DND-41 (cell line): ENCODE results near the gene NELFB.

Source experiments
- ATAC-seq: fragments of 200-7000 bp; cut with Tn5 transposase; 3 replicates; pipeline ENCODE4 v1.9.1; 2021; ENCODE audit warnings: low read depth; ENCODE audit not compliant: insufficient read depth
- DNase-seq: peaks from one replicate; pipeline ENCODE4 v3.0.0-alpha.2; 2020
- H2AFZ ChIP-seq: 2 replicates; pipeline ENCODE4 v1.6.0; 2012; ENCODE audit warnings: low read depth, low read length
- H3K27ac ChIP-seq: 2 replicates; pipeline ENCODE4 v1.5.1; 2012; ENCODE audit warnings: low read length, inconsistent platforms
- H3K27me3 ChIP-seq: fragments of 200-600 bp; sonication (generic); 2 replicates; pipeline ENCODE4 v1.6.0; 2012; ENCODE audit warnings: low read length, mild to moderate bottlenecking, inconsistent platforms; ENCODE audit not compliant: insufficient read depth, poor library complexity
- H3K36me3 ChIP-seq: 2 replicates; pipeline ENCODE4 v1.5.1; 2012; ENCODE audit warnings: low read length, inconsistent platforms; ENCODE audit not compliant: insufficient read depth
- H3K4me1 ChIP-seq: 2 replicates; pipeline ENCODE4 v1.5.1; 2012; ENCODE audit warnings: mild to moderate bottlenecking, low read length; ENCODE audit not compliant: insufficient read depth
- H3K4me2 ChIP-seq: 2 replicates; pipeline ENCODE4 v1.6.0; 2012; ENCODE audit warnings: mild to moderate bottlenecking, moderate library complexity, low read length, inconsistent platforms; ENCODE audit not compliant: insufficient read depth
- H3K4me3 ChIP-seq, 2 experiments: fragments of 200-600 bp in 1 of 2; shearing (Covaris generic) in 1 of 2; 2 replicates each; pipeline ENCODE4 v1.5.1; 2012 to 2016; ENCODE audit warnings: inconsistent platforms in 2 of 2, low read length in 2 of 2, mild to moderate bottlenecking in 2 of 2, low read depth in 1 of 2, moderate library complexity in 1 of 2
- H3K79me2 ChIP-seq: 2 replicates; pipeline ENCODE4 v1.6.0; 2012; ENCODE audit warnings: low read length, inconsistent platforms; ENCODE audit not compliant: insufficient read depth
- H3K9ac ChIP-seq: 2 replicates; pipeline ENCODE4 v1.6.0; 2012; ENCODE audit warnings: low read depth, mild to moderate bottlenecking, inconsistent platforms, low read length, moderate library complexity
- H3K9me3 ChIP-seq: 2 replicates; pipeline ENCODE4 v1.5.1; 2012; ENCODE audit warnings: low read length, moderate library complexity, mild to moderate bottlenecking, inconsistent platforms; ENCODE audit not compliant: insufficient read depth, severe bottlenecking
- H4K20me1 ChIP-seq: 2 replicates; pipeline ENCODE4 v1.6.0; 2012; ENCODE audit warnings: low read length; ENCODE audit not compliant: insufficient read depth
- CTCF ChIP-seq: IDR thresholded peaks from 2 replicates; pipeline ENCODE4 v1.5.1; 2012; ENCODE audit warnings: borderline replicate concordance, low read length, moderate library complexity, mild to moderate bottlenecking; ENCODE audit not compliant: poor library complexity, severe bottlenecking; ENCODE audit errors: extremely low read depth
- EZH2 ChIP-seq: IDR thresholded peaks from 3 replicates; pipeline ENCODE4 v1.6.1; 2012; ENCODE audit warnings: borderline replicate concordance, low read depth, mild to moderate bottlenecking, moderate library complexity, low read length, inconsistent platforms; ENCODE audit not compliant: severe bottlenecking

Gene NELFB

GRCh38 chr9:137273095-137273490 lies 18.0 kb downstream of the NELFB start:
- TF ChIP-seq CTCF (no peak), EZH2 (no peak)
- H3K4me1 ChIP-seq: no peaks in the 10 kb centered on the region
- peaks cover 37% of the 10 kb centered on the region for H3K36me3 ChIP-seq
- H3K4me2 ChIP-seq: no peak overlapping the region
- H4K20me1 ChIP-seq: peaks cover 41% of the 10 kb centered on the region
- no peaks in the 10 kb centered on the region for H3K27me3 ChIP-seq
- no peaks in the 10 kb centered on the region for H3K9me3 ChIP-seq
- no peak overlapping the region for H3K4me3 ChIP-seq
- no peak for DNase-seq
- no peak overlapping the region for H3K9ac ChIP-seq
- no peak for ATAC-seq
- 0 out of 2 replicates have a peak, but pooled peaks cover 2% of the 10 kb centered on the region for H3K79me2 ChIP-seq
- H3K27ac ChIP-seq: no peak overlapping the region
- no peak overlapping the region for H2AFZ ChIP-seq

- H3K27me3 ChIP-seq: no peaks in the 10 kb centered on the region
- H3K27ac ChIP-seq: no peak overlapping the region
- 0 out of 2 replicates have a peak, but pooled peaks cover 2% of the 10 kb centered on the region for H3K79me2 ChIP-seq
- H3K4me2 ChIP-seq: no peak overlapping the region
- no peak overlapping the region for H3K4me3 ChIP-seq
- peaks cover 37% of the 10 kb centered on the region for H4K20me1 ChIP-seq
- DNase-seq (no peak), ATAC-seq (no peak)
- H3K36me3 ChIP-seq: peaks cover 32% of the 10 kb centered on the region
- no peak for TF ChIP-seq CTCF
- TF ChIP-seq EZH2: no peak
- no peaks in the 10 kb centered on the region for H3K4me1 ChIP-seq
- H2AFZ ChIP-seq: no peak overlapping the region
- no peak overlapping the region for H3K9ac ChIP-seq
- H3K9me3 ChIP-seq: no peaks in the 10 kb centered on the region
Measured at GRCh38 chr9:137273611-137274320, 18.6 kb downstream of the NELFB start.

GRCh38 chr9:137275203-137275587 lies 20.1 kb downstream of the NELFB start:
- no peaks in the 10 kb centered on the region for H3K9me3 ChIP-seq
- peaks cover 35% of the 10 kb centered on the region for H4K20me1 ChIP-seq
- ATAC-seq (no peak), DNase-seq (no peak)
- no peak overlapping the region for H3K9ac ChIP-seq
- no peak for TF ChIP-seq CTCF
- no peaks in the 10 kb centered on the region for H3K4me1 ChIP-seq
- H3K27me3 ChIP-seq: no peaks in the 10 kb centered on the region
- no peak overlapping the region for H2AFZ ChIP-seq
- no peak overlapping the region for H3K4me3 ChIP-seq
- H3K27ac ChIP-seq: no peak overlapping the region
- H3K4me2 ChIP-seq: no peak overlapping the region
- peaks cover 23% of the 10 kb centered on the region for H3K36me3 ChIP-seq
- H3K79me2 ChIP-seq: 0 out of 2 replicates have a peak, but pooled peaks cover 2% of the 10 kb centered on the region
